Fibroblast of pulmonary artery (primary cell): ENCODE results near the gene SETD7.

Experiments
- DNase-seq: peaks from one replicate; pipeline ENCODE4 v3.0.0-alpha.2; 2010; ENCODE audit warnings: low read depth
- H3K4me3 ChIP-seq: replicated peaks from 2 replicates; pipeline ENCODE4 v1.5.1; 2011; ENCODE audit warnings: low read depth, mild to moderate bottlenecking, control low read depth, low read length, moderate library complexity
- TF ChIP-seq, protein P1 (sequence below): IDR thresholded peaks from 2 replicates; pipeline ENCODE4 v1.5.1; 2011; ENCODE audit warnings: mild to moderate bottlenecking, control low read depth, low read length, inconsistent platforms; ENCODE audit errors: missing control alignments

SETD7 gene

DNA sequence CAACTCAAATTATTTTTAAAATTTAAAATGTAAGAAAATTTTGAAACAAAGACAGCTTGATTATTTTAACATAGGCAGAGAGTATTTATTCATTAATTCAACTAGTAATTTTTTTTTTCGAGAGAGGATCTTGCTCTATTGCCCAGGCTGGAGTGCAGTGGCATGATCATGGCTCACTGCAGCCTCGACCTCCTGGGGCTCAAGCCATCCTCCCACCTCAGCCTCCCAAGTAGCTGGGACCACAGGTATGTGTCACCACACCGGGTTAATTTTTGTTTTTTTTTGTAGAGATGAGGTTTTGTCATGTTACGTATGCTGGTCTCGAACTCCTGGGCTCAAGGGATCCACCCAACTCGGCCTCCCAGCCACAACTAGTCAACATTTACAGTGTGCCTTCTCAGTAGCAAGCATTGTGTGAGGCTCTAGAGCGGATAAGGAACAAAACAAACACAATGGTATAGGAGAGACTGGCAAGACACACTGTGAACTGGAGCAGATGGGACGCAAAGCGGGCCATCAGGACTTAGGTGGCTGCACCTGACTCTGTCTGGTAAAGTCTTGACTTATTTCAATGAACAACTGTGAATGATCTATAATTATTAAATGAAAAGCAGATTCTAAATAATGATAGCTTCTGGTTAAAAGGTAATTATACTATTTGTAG lies 21.6 kb downstream of the SETD7 start:
- H3K4me3 ChIP-seq = no peak overlapping the region
- TF ChIP-seq, protein P1, sequence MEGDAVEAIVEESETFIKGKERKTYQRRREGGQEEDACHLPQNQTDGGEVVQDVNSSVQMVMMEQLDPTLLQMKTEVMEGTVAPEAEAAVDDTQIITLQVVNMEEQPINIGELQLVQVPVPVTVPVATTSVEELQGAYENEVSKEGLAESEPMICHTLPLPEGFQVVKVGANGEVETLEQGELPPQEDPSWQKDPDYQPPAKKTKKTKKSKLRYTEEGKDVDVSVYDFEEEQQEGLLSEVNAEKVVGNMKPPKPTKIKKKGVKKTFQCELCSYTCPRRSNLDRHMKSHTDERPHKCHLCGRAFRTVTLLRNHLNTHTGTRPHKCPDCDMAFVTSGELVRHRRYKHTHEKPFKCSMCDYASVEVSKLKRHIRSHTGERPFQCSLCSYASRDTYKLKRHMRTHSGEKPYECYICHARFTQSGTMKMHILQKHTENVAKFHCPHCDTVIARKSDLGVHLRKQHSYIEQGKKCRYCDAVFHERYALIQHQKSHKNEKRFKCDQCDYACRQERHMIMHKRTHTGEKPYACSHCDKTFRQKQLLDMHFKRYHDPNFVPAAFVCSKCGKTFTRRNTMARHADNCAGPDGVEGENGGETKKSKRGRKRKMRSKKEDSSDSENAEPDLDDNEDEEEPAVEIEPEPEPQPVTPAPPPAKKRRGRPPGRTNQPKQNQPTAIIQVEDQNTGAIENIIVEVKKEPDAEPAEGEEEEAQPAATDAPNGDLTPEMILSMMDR = no peak
- DNase-seq = no peak

DNA sequence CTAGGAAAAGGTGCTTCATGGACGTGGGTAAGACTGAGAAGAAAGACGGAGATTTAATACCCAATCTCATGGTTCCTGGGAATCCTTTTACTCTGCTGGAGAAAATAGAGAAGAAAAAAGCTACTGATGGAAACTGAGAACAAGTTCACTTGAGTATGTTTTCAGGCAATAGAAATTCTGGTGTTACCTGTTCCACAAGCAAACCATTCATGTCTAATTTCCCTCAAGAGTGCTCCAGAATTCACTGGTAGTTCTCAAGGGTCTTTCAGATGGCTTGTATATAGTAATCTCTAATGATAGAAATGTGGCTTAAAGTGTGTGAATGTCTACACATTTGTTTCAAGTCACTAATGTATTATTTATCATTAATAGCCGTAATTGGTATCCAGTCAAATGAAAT lies 22.5 kb downstream of the SETD7 start:
- no peak overlapping the region for H3K4me3 ChIP-seq
- TF ChIP-seq, protein P1 = no peak
- no peak for DNase-seq

DNA sequence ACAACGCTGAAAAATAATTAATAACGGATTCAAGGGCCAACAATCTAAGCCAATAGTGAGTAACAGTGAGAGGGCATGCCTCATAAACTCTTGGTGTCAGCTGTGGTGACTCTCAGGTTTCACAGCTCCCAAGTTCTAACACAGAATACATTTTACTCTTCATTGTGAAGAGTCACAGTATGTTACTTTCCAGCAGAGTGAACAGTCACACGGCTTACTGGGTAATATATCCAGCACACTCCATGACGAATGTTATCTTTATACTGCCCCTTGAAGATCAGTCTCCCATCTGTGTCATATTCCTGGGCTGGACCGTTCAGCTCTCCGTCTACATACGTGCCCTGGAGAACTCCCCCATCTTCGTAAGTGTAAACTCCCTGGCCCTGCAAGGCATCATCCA lies 23.1 kb downstream of the SETD7 start:
- no peak overlapping the region for H3K4me3 ChIP-seq
- TF ChIP-seq, protein P1 = no peak
- no peak for DNase-seq

DNA sequence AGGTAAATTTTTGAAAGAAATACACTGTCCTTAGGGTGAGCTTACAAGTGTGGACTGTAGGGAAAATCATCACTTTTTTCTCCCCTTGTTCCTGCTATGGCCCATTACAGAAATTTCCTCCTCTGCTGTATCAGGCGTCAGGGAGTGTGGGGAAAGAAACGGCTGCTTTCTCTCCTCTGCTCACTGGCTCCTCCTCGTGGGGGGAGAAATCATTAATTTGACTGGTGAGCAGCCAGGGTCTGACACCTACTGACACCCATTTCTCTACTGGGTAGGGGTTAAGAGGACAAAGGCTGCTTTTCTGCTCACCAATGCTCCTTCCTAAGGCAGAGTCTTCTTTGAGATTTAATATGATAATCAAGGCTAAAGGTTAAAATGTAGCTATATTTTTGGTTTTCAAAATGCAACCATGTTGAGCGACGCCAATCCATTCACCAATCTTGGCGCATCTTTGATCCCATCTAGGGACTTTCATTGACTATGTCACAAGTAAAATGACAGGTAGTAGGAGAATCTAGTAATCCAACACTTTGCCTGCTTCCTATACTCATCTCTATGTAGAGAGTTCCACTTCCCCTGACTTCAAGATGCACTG lies 25.1 kb downstream of the SETD7 start:
- no peak overlapping the region for H3K4me3 ChIP-seq
- TF ChIP-seq, protein P1 = peak; percentile 70
- peak; percentile 54 for DNase-seq

DNA sequence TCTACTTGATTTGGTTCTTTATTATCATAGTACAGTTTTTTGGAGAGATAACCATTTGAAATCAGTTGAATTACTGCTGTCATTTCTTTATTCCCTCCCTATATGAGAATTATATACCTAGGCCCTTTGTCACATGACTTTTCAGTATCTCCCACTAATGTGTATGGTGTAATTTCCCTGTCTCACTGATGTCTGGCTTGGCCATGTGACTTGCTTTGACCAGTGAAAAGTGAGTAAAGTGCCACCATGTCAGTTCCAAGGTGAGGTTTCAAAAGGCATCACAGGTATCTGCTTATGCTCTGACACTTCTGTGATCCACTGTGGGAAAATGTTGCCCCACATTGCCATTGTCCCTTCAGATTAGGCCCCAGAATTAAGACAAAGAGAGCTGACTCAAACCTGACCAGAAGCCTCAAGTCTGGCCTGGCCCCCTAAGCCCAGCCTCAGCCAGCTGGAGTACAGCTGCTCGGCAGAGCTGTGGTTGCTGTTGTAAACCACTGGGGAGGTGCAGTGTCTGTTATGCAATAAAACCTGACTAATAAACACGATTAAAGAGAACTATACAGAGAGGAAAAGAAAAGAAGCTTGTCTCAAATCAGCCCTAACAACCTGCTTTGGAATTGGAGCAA lies 27.5 kb downstream of the SETD7 start:
- peak; percentile 93 for DNase-seq
- H3K4me3 ChIP-seq = no peak overlapping the region
- TF ChIP-seq, protein P1 = peak; percentile 7

DNA sequence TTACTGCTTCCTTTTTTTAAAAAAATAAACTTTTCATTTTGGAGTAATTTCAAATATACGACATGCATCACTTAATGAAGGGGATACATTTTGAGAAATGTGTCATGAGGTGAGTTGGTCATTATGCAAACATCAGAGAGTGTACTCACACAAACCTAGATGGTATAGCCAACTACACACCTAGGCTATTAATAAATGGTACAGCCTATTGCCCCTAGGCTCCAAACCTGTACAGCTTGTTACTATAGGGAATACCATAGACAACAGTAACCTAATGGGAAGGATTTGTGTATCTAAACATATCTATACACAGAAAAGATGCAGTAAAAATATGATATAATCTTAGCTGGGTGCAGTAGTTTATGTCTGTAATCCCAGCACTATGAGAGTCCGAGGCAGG lies 29.1 kb downstream of the SETD7 start:
- DNase-seq = no peak
- TF ChIP-seq, protein P1 = no peak

More for the DNA sequence above, 29.1 kb downstream of the SETD7 start:
- H3K4me3 ChIP-seq = no peak overlapping the region
